Measurements from ENCODE around the gene MEGF8. TPM values are rescaled to one million over a fixed set of nuclear protein-coding genes. Genes with fewer than 3 reads are reported as not detected.

MEGF8 gene
- total RNA-seq, 1 donor from 2014 or later, result 69.3 TPM

DNA sequence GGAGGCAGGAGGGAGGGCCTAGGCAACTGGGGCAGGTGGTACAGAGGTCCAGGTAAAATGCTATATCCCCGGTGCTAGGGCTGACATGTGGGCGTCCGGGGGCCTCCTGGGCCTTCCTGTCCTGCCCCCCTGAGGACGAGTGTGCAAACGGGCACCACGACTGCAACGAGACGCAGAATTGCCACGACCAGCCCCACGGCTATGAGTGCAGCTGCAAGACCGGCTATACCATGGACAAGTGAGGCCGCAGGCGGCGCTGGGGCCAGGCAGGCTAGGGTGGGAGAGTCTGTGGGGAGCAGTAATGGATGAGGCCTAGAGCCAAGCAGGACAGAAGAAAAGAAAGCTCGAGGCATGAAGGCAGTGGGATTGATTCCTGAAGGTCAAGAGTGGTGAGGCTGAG lies 43.3 kb downstream of the MEGF8 start:
- Mint-ChIP-seq H3K9me3 (ENCODE audit: unreplicated experiment) (no peaks in the 10 kb centered on the region), H3K36me3 (ENCODE audit: low read depth, unreplicated experiment) (peaks cover 42% of the 10 kb centered on the region), H3K27me3 (ENCODE audit: unreplicated experiment) (peaks cover 8% of the 10 kb centered on the region), H3K27ac (ENCODE audit: unreplicated experiment) (no peak overlapping the region), H3K4me1 (ENCODE audit: unreplicated experiment) (peaks cover 14% of the 10 kb centered on the region), H3K4me3 (ENCODE audit: unreplicated experiment) (peak overlapping the region; percentile 75)
- no peak for TF ChIP-seq CTCF (IDR thresholded peaks at IDR 0.05; ENCODE audit: unreplicated experiment)
- no peak for DNase-seq (ENCODE audit: low spot score)

DNA sequence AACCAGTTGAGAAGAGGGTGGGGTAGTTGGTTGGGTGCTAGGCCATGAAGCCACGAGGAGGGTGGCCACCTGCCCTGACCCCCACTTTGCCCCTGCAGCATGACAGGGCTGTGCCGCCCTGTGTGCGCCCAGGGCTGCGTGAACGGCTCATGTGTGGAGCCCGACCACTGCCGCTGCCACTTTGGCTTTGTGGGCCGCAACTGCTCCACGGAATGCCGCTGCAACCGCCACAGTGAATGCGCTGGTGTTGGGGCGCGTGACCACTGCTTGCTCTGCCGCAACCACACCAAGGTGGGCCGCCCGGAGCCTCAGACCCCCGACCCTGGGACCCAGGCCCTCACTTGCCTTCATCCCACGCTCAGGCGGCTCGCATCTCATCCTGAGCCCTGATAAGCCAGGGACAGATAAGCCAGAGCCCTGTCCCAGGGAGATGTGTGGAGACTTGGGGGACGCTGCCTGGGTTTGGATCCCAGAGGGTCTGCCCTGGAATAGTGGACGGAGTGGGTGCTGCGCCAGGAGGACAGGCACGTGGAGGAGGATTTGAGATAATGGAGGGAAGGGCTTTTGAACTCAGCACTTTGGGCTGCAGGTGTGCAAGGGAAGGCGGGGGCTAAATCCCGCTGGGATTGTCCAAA lies 44.1 kb downstream of the MEGF8 start:
- H3K4me3 Mint-ChIP-seq (ENCODE audit: unreplicated experiment), result no peak overlapping the region
- peaks cover 11% of the 10 kb centered on the region for H3K27me3 Mint-ChIP-seq (ENCODE audit: unreplicated experiment)
- peaks cover 12% of the 10 kb centered on the region for H3K4me1 Mint-ChIP-seq (ENCODE audit: unreplicated experiment)
- H3K36me3 Mint-ChIP-seq (ENCODE audit: low read depth, unreplicated experiment), result peaks cover 37% of the 10 kb centered on the region
- no peak for DNase-seq (ENCODE audit: low spot score)
- TF ChIP-seq CTCF (IDR thresholded peaks at IDR 0.05; ENCODE audit: unreplicated experiment), result no peak
- no peak overlapping the region for H3K27ac Mint-ChIP-seq (ENCODE audit: unreplicated experiment)
- no peaks in the 10 kb centered on the region for H3K9me3 Mint-ChIP-seq (ENCODE audit: unreplicated experiment)

GRCh38 chr19:42370068-42370520 lies 44.7 kb downstream of the MEGF8 start:
- Mint-ChIP-seq H3K36me3 (ENCODE audit: low read depth, unreplicated experiment) (peaks cover 37% of the 10 kb centered on the region), H3K27me3 (ENCODE audit: unreplicated experiment) (peaks cover 13% of the 10 kb centered on the region), H3K27ac (ENCODE audit: unreplicated experiment) (no peak overlapping the region), H3K4me3 (ENCODE audit: unreplicated experiment) (no peak overlapping the region), H3K4me1 (ENCODE audit: unreplicated experiment) (peaks cover 12% of the 10 kb centered on the region), H3K9me3 (ENCODE audit: unreplicated experiment) (no peaks in the 10 kb centered on the region)
- DNase-seq (ENCODE audit: low spot score), result no peak
- TF ChIP-seq CTCF (IDR thresholded peaks at IDR 0.05; ENCODE audit: unreplicated experiment), result no peak

DNA sequence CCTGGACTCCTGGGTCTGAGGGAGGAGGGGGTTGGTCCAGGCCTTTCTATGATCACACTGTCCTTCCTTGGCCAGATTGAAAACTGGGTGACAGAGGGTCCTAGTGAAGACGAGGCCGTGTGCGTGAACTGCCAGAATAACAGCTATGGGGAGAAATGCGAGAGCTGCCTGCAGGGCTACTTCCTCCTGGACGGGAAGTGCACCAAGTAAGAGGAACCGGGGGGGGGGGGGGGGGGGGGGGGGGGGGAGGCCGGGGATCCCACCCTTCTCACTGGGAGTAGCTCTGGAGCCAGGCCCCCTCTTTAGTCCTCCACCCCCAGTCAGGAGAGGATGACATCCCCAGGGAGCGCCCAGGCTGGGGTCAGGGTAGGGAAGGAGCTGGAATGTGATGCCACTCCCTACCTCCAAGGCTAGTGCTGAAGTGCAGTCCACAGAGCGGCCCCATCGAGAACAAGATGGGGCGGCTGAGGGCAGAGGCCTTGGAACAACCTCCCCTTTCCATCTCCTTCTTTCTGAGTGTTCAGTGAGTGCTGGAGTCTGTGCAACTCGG lies 45.3 kb downstream of the MEGF8 start:
- peaks cover 16% of the 10 kb centered on the region for H3K27me3 Mint-ChIP-seq (ENCODE audit: unreplicated experiment)
- H3K36me3 Mint-ChIP-seq (ENCODE audit: low read depth, unreplicated experiment), result peaks cover 35% of the 10 kb centered on the region
- no peaks in the 10 kb centered on the region for H3K9me3 Mint-ChIP-seq (ENCODE audit: unreplicated experiment)
- no peak overlapping the region for H3K4me3 Mint-ChIP-seq (ENCODE audit: unreplicated experiment)
- no peak for TF ChIP-seq CTCF (IDR thresholded peaks at IDR 0.05; ENCODE audit: unreplicated experiment)
- H3K4me1 Mint-ChIP-seq (ENCODE audit: unreplicated experiment), result peaks cover 12% of the 10 kb centered on the region
- H3K27ac Mint-ChIP-seq (ENCODE audit: unreplicated experiment), result no peak overlapping the region
- no peak for DNase-seq (ENCODE audit: low spot score)

- TF ChIP-seq CTCF (IDR thresholded peaks at IDR 0.05; ENCODE audit: unreplicated experiment), result no peak
- Mint-ChIP-seq H3K36me3 (ENCODE audit: low read depth, unreplicated experiment) (peaks cover 28% of the 10 kb centered on the region), H3K4me3 (ENCODE audit: unreplicated experiment) (peak overlapping the region; percentile 57), H3K4me1 (ENCODE audit: unreplicated experiment) (peaks cover 9% of the 10 kb centered on the region), H3K27me3 (ENCODE audit: unreplicated experiment) (peaks cover 16% of the 10 kb centered on the region), H3K9me3 (ENCODE audit: unreplicated experiment) (no peaks in the 10 kb centered on the region), H3K27ac (ENCODE audit: unreplicated experiment) (peak overlapping the region; percentile 37)
- no peak for DNase-seq (ENCODE audit: low spot score)
These were observed 49.5 kb downstream of the MEGF8 start for GRCh38 chr19:42374826-42375376.

Measured in endothelial cell (in vitro differentiated cells).